Activated naive CD4-positive, alpha-beta T cell treated with anti-CD3 and anti-CD28 coated beads for 36 hours (primary cell): Measurements from ENCODE around the gene NELL1. TPM values are rescaled to one million over a fixed set of nuclear protein-coding genes. Genes with fewer than 3 reads are reported as not detected.

Source experiments
- CTCF ChIA-PET: fragments of 350-600 bp; sonication (Branson Sonifier 250); formaldehyde crosslinking; loops from one replicate; lab custom pipeline; 2021; ENCODE audit warnings: antibody characterized with exemption; lab: Charles Lee
- DNase-seq: peaks from one replicate; pipeline ENCODE4 v3.0.0-alpha.2; 2020
- H3K27ac Mint-ChIP-seq: one replicate; pipeline ENCODE4 v1.8.0; 2021; ENCODE audit warnings: mild to moderate bottlenecking, mixed read lengths
- H3K27me3 Mint-ChIP-seq: one replicate; pipeline ENCODE4 v1.8.0; 2021; ENCODE audit warnings: low read depth, mixed read lengths
- H3K36me3 Mint-ChIP-seq: one replicate; pipeline ENCODE4 v1.8.0; 2021; ENCODE audit warnings: low read depth, mixed read lengths
- H3K4me1 Mint-ChIP-seq: one replicate; pipeline ENCODE4 v1.8.0; 2021; ENCODE audit warnings: low read depth, mixed read lengths
- H3K4me3 Mint-ChIP-seq: one replicate; pipeline ENCODE4 v1.8.0; 2021; ENCODE audit warnings: mild to moderate bottlenecking, moderate library complexity, mixed read lengths
- H3K9me3 Mint-ChIP-seq: one replicate; pipeline ENCODE4 v1.8.0; 2021; ENCODE audit warnings: mixed read lengths
- intact Hi-C: fragments of 100-400 bp; cut with micrococcal nuclease; formaldehyde crosslinking; loops from one replicate; pipeline ENCODE4 v1.15.1; 2023
- total RNA-seq, 2 experiments: library from RNA; stranded (reverse); gene quantifications; one replicate each; pipeline ENCODE4 v1.2.3, GENCODE V29; 2021

Gene NELL1
- total RNA-seq, 2 experiments from 2014 or later, result not detected

- H3K9me3 Mint-ChIP-seq, result peaks cover 3% of the 10 kb centered on the region
- CTCF ChIA-PET, result no interaction called here
- DNase-seq, result no peak
- no peaks in the 10 kb centered on the region for H3K27me3 Mint-ChIP-seq
- H3K27ac Mint-ChIP-seq, result no peak overlapping the region
- H3K4me1 Mint-ChIP-seq, result no peaks in the 10 kb centered on the region
- intact Hi-C loops, result no loop called here
- no peak overlapping the region for H3K4me3 Mint-ChIP-seq
- no peaks in the 10 kb centered on the region for H3K36me3 Mint-ChIP-seq
These were observed 850.9 kb downstream of the NELL1 start for GRCh38 chr11:21520244-21520643.

DNA sequence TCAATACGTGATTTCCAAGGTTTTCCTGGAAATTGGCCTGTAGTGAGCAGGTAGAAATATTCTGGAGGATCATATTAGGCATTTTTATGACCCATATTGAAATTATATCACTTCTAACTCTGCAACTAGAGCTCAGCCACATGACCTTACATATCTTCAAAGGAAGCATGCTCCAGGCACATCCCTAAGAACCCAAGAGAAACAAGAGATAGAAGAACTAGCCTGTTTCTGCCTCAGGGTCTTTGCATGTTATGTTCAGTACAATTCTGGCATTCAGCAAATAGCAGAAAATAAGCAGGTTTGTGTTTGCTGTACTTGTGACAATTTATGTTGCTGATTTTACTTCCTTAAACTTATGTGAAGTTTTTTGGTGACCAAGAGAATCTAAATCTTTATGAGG is 859.8 kb downstream of the NELL1 start:
- intact Hi-C loops, result no loop called here
- no peaks in the 10 kb centered on the region for H3K27me3 Mint-ChIP-seq
- no peaks in the 10 kb centered on the region for H3K4me1 Mint-ChIP-seq
- no peak for DNase-seq
- H3K4me3 Mint-ChIP-seq, result no peak overlapping the region
- H3K27ac Mint-ChIP-seq, result no peak overlapping the region
- no peaks in the 10 kb centered on the region for H3K36me3 Mint-ChIP-seq
- CTCF ChIA-PET, result no interaction called here
- H3K9me3 Mint-ChIP-seq, result peaks cover 1% of the 10 kb centered on the region

DNA sequence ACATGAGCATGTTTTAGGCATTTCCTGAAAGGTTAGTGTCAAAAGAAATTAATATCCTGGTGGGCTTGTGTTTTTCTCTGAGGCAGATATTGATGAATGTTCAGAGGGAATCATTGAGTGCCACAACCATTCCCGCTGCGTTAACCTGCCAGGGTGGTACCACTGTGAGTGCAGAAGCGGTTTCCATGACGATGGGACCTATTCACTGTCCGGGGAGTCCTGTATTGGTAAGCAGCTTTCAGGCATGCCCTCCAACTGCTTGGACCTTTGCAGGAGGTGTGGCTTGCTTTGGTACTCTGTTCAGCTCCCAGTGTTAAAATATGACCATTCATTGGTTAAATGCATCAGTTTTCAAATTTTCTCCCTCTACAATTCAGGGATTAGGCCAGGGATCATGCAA is 864.9 kb downstream of the NELL1 start:
- Mint-ChIP-seq H3K36me3 (no peaks in the 10 kb centered on the region), H3K27me3 (no peaks in the 10 kb centered on the region), H3K27ac (no peak overlapping the region), H3K9me3 (no peaks in the 10 kb centered on the region), H3K4me3 (no peak overlapping the region), H3K4me1 (no peaks in the 10 kb centered on the region)
- DNase-seq, result no peak
- CTCF ChIA-PET, result no interaction called here
- intact Hi-C loops, result no loop called here

GRCh38 chr11:21537980-21538379 is 868.6 kb downstream of the NELL1 start:
- no peak for DNase-seq
- no peaks in the 10 kb centered on the region for H3K27me3 Mint-ChIP-seq
- no peaks in the 10 kb centered on the region for H3K36me3 Mint-ChIP-seq
- intact Hi-C loops, result no loop called here
- CTCF ChIA-PET, result no interaction called here
- no peak overlapping the region for H3K4me3 Mint-ChIP-seq
- H3K27ac Mint-ChIP-seq, result no peak overlapping the region
- no peaks in the 10 kb centered on the region for H3K4me1 Mint-ChIP-seq
- no peaks in the 10 kb centered on the region for H3K9me3 Mint-ChIP-seq

DNA sequence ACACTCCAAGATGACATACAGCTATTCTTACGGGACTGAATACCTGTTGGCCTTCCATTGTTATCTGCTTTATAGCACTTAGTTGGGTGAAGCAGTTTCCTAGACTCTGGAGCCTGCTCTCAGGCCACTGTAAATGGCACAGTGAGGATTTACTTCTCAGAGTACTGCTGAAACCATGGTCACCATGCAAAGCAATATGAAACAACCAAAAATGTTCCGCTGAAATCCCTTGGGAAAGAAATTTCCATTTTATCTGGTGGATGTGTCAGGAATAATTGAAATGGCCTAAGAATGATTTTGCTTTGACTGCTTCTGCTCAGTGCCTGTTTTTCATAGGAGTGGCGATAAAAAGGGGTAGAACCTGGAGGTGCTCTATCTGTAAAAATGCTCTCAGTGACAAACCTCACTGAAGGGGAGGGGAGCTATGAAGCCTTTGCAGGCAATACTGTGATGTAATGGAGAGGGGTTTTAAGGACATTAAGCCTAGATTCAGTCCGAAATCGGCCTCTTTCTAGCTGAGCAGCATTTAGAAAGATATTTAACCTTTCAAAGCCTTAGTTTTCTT is 871.9 kb downstream of the NELL1 start:
- no peaks in the 10 kb centered on the region for H3K4me1 Mint-ChIP-seq
- no peak overlapping the region for H3K27ac Mint-ChIP-seq

GRCh38 chr11:21543901-21544300 is 874.5 kb downstream of the NELL1 start:
- no peaks in the 10 kb centered on the region for H3K36me3 Mint-ChIP-seq

More for the DNA sequence above, 871.9 kb downstream of the NELL1 start:
- DNase-seq, result no peak
- CTCF ChIA-PET, result no interaction called here
- H3K27me3 Mint-ChIP-seq, result no peaks in the 10 kb centered on the region
- no peak overlapping the region for H3K4me3 Mint-ChIP-seq
- intact Hi-C loops, result no loop called here
- H3K9me3 Mint-ChIP-seq, result no peaks in the 10 kb centered on the region
- H3K36me3 Mint-ChIP-seq, result no peaks in the 10 kb centered on the region

DNA sequence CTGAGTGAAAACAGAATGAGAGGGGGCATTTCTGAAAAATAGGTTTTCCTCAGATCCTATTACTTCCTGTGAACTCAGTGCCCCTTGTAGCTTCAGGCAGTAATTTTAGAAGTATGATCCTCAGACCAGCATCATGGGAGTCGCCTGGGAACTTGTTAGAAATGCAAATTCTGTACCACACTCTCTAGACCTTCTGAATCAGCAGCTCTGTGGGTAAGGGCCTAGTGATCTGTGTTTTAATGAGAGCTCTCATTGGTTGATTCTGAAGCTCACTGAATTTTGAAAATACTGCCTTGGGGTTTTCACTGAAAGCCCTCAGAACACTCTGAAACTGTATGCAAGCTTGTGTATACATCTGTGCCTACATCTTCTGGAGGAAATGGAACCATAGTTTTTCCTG is 876.3 kb downstream of the NELL1 start:
- H3K27ac Mint-ChIP-seq, result no peak overlapping the region
- no peaks in the 10 kb centered on the region for H3K27me3 Mint-ChIP-seq
- CTCF ChIA-PET, result no interaction called here
- no peaks in the 10 kb centered on the region for H3K36me3 Mint-ChIP-seq
- no peak overlapping the region for H3K4me3 Mint-ChIP-seq
- intact Hi-C loops, result no loop called here
- H3K4me1 Mint-ChIP-seq, result no peaks in the 10 kb centered on the region
- peaks cover 4% of the 10 kb centered on the region for H3K9me3 Mint-ChIP-seq
- no peak for DNase-seq

More at GRCh38 chr11:21543901-21544300, 874.5 kb downstream of the NELL1 start:
- H3K27ac Mint-ChIP-seq, result no peak overlapping the region
- intact Hi-C loops, result no loop called here
- DNase-seq, result no peak
- no peak overlapping the region for H3K4me3 Mint-ChIP-seq
- no peaks in the 10 kb centered on the region for H3K27me3 Mint-ChIP-seq
- CTCF ChIA-PET, result no interaction called here
- peaks cover 2% of the 10 kb centered on the region for H3K9me3 Mint-ChIP-seq
- H3K4me1 Mint-ChIP-seq, result no peaks in the 10 kb centered on the region

GRCh38 chr11:21546703-21547102 is 877.3 kb downstream of the NELL1 start:
- Mint-ChIP-seq H3K4me3 (no peak overlapping the region), H3K9me3 (peaks cover 4% of the 10 kb centered on the region), H3K4me1 (no peaks in the 10 kb centered on the region), H3K27ac (no peak overlapping the region), H3K27me3 (no peaks in the 10 kb centered on the region), H3K36me3 (no peaks in the 10 kb centered on the region)
- CTCF ChIA-PET, result no interaction called here
- intact Hi-C loops, result no loop called here
- DNase-seq, result no peak

GRCh38 chr11:21552911-21553310 is 883.5 kb downstream of the NELL1 start:
- Mint-ChIP-seq H3K27ac (no peak overlapping the region), H3K27me3 (no peaks in the 10 kb centered on the region), H3K36me3 (no peaks in the 10 kb centered on the region), H3K4me1 (no peaks in the 10 kb centered on the region), H3K4me3 (no peak overlapping the region), H3K9me3 (peaks cover 4% of the 10 kb centered on the region)
- CTCF ChIA-PET, result no interaction called here
- DNase-seq, result no peak
- intact Hi-C loops, result no loop called here

GRCh38 chr11:21553795-21554194 is 884.4 kb downstream of the NELL1 start:
- intact Hi-C loops, result no loop called here
- H3K9me3 Mint-ChIP-seq, result peaks cover 2% of the 10 kb centered on the region

GRCh38 chr11:21554284-21554683 is 884.9 kb downstream of the NELL1 start:
- Mint-ChIP-seq H3K27me3 (no peaks in the 10 kb centered on the region), H3K9me3 (peaks cover 3% of the 10 kb centered on the region), H3K4me3 (no peak overlapping the region), H3K36me3 (no peaks in the 10 kb centered on the region), H3K27ac (no peak overlapping the region), H3K4me1 (no peaks in the 10 kb centered on the region)
- intact Hi-C loops, result no loop called here
- DNase-seq, result no peak
- CTCF ChIA-PET, result no interaction called here

More at GRCh38 chr11:21553795-21554194, 884.4 kb downstream of the NELL1 start:
- Mint-ChIP-seq H3K27me3 (no peaks in the 10 kb centered on the region), H3K4me1 (no peaks in the 10 kb centered on the region), H3K27ac (no peak overlapping the region), H3K4me3 (no peak overlapping the region), H3K36me3 (no peaks in the 10 kb centered on the region)
- CTCF ChIA-PET, result no interaction called here
- no peak for DNase-seq

- Mint-ChIP-seq H3K4me3 (no peak overlapping the region), H3K4me1 (no peaks in the 10 kb centered on the region), H3K27ac (no peak overlapping the region), H3K27me3 (no peaks in the 10 kb centered on the region), H3K9me3 (peaks cover 1% of the 10 kb centered on the region), H3K36me3 (no peaks in the 10 kb centered on the region)
- CTCF ChIA-PET, result no interaction called here
- no peak for DNase-seq
- intact Hi-C loops, result no loop called here
These were observed 887.5 kb downstream of the NELL1 start for GRCh38 chr11:21556926-21557325.

GRCh38 chr11:21560466-21560975 is 891.1 kb downstream of the NELL1 start:
- Mint-ChIP-seq H3K9me3 (peaks cover 4% of the 10 kb centered on the region), H3K27ac (no peak overlapping the region), H3K4me3 (no peak overlapping the region), H3K27me3 (no peaks in the 10 kb centered on the region), H3K4me1 (no peaks in the 10 kb centered on the region), H3K36me3 (no peaks in the 10 kb centered on the region)
- DNase-seq, result no peak
- CTCF ChIA-PET, result interaction anchor here (0.7 kb wide), 1 partner anchor 13 kb away, joined by 3 read pairs; no protein-coding TSS in a partner anchor
- intact Hi-C loops, result no loop called here
